ENCODE measurements around the gene CREB5. TPM values are rescaled to one million over a fixed set of nuclear protein-coding genes. Genes with fewer than 3 reads are reported as not detected.

Gene CREB5
- total RNA-seq, 2 experiments from 2014 or later: 1.2 to 1.5 TPM

DNA sequence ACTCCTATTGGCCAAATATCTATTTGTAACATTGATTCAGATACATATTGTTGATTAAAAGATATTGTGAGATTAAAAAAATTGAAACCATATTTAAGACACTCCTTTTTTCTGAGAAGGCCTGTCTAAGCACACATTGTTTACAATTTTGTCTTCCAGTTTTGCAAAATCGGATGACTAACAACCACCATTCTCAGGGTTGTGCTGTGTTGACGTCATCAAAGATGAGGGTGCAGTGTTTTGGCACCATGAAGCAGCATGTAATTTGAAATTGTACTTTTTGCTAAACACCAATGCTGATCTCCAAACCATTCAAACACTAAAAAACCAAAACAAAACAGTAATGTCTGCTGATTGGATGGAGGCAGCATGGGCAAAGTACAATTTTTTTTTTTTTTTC, 7.4 kb downstream of the CREB5 start:
- no peak for DNase-seq
- peaks cover 18% of the 10 kb centered on the region for H3K27me3 Mint-ChIP-seq
- ChIA-PET POLR2A (no interaction called here), CTCF (no interaction called here)
- H3K27ac Mint-ChIP-seq: no peak overlapping the region
- no peaks in the 10 kb centered on the region for H3K4me1 Mint-ChIP-seq (ENCODE audit: low read depth)
- no peak overlapping the region for H3K4me3 Mint-ChIP-seq
- H3K36me3 Mint-ChIP-seq (ENCODE audit: low read depth): no peaks in the 10 kb centered on the region
- no peak for ATAC-seq
- TF ChIP-seq CTCF (IDR thresholded peaks at IDR 0.05): no peak
- H3K9me3 Mint-ChIP-seq: no peaks in the 10 kb centered on the region
- intact Hi-C loops (cut with micrococcal nuclease): no loop called here

GRCh38 chr7:28423112-28423511, 10.8 kb downstream of the CREB5 start:
- DNase-seq: no peak
- Mint-ChIP-seq H3K9me3 (no peaks in the 10 kb centered on the region), H3K27me3 (peaks cover 16% of the 10 kb centered on the region), H3K4me1 (ENCODE audit: low read depth) (no peaks in the 10 kb centered on the region), H3K36me3 (ENCODE audit: low read depth) (no peaks in the 10 kb centered on the region), H3K27ac (no peak overlapping the region), H3K4me3 (no peak overlapping the region)
- no peak for ATAC-seq
- ChIA-PET CTCF (no interaction called here), POLR2A (no interaction called here)
- intact Hi-C loops (cut with micrococcal nuclease): no loop called here
- TF ChIP-seq CTCF (IDR thresholded peaks at IDR 0.05): no peak

DNA sequence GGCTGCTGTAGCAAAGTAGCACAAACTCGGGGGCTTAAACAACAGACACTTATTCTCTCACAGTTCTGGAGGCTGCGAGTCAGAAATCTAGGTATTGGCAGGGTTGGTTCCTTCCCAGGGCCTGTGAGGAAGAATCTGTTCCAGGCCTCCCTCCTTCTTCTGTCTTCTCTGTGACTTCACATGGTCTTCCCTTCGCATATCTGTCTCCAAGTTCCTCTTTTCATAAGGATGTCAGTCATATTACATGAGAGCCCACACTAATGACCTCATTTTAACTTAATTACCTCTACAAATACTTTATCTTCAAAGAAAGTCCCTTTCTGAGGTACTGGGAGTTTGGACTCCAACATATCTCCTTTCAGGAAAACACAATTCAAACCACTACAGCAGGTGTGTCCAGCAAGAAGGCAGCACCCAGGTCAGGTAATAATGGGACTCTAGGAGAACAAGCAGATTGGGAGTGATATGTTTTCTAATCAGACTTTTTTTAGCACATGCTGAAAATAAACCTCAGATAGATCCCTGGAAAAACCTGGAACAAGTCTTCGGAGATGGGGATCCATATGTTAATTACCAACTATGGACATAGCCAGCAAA, 11.7 kb downstream of the CREB5 start:
- DNase-seq (no peak), ATAC-seq (no peak)
- no peaks in the 10 kb centered on the region for H3K9me3 Mint-ChIP-seq
- peaks cover 18% of the 10 kb centered on the region for H3K27me3 Mint-ChIP-seq
- ChIA-PET POLR2A (no interaction called here), CTCF (no interaction called here)
- intact Hi-C loops (cut with micrococcal nuclease): no loop called here
- no peak overlapping the region for H3K27ac Mint-ChIP-seq
- H3K4me3 Mint-ChIP-seq: no peak overlapping the region
- no peak for TF ChIP-seq CTCF (IDR thresholded peaks at IDR 0.05)
- H3K4me1 Mint-ChIP-seq (ENCODE audit: low read depth): no peaks in the 10 kb centered on the region
- no peaks in the 10 kb centered on the region for H3K36me3 Mint-ChIP-seq (ENCODE audit: low read depth)

DNA sequence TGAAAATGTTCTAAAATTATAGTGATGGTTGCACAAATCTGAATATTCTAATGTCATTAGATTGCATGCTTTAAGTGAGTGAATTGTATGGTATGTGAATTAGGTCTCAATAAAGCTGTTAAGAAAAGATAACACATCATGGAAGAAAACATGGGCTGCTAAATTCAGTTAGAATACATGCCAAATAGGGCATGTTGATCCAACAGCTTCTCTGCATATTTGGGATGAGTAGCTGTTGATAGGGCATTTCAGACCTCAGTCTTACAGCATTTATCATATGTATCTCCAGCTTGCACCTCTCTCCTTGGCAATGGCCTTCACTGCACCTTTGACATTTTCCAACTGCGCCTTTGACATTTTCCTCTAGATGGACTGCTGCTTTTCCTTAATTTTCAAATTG, 13.2 kb downstream of the CREB5 start:
- intact Hi-C loops (cut with micrococcal nuclease): no loop called here
- H3K27me3 Mint-ChIP-seq: peaks cover 16% of the 10 kb centered on the region

DNA sequence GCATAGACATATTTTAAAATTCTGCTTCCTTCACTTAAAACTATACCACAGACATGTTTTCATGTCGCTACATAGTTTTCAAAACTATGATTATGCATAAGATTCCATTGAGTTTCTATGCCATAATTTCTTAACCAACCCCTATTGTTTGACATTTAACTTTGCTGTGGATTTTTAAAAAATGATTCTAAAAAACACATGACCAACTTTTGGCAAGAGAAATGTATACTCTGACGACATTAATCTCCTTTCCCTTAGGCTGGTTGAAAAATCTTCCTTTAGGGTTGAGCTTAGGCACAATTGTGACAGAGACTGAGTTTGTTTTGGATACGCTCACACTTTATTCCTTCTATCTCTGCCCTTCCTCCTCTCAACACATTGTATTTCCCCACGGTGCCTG, 14.9 kb downstream of the CREB5 start:
- CTCF ChIA-PET: interaction anchor here (1.5 kb wide), 1 partner anchor 15 kb away, joined by 6 read pairs; the partner anchor contains the start of gene CREB5
- no peak for ATAC-seq

More for the DNA sequence above, 13.2 kb downstream of the CREB5 start:
- no peaks in the 10 kb centered on the region for H3K36me3 Mint-ChIP-seq (ENCODE audit: low read depth)
- no peak for DNase-seq
- POLR2A ChIA-PET: no interaction called here
- CTCF ChIA-PET: interaction anchor here (1.5 kb wide), 1 partner anchor 13 kb away, joined by 6 read pairs; the partner anchor contains the start of gene CREB5
- no peak for TF ChIP-seq CTCF (IDR thresholded peaks at IDR 0.05)
- H3K4me1 Mint-ChIP-seq (ENCODE audit: low read depth): no peaks in the 10 kb centered on the region
- H3K27ac Mint-ChIP-seq: no peak overlapping the region
- H3K9me3 Mint-ChIP-seq: no peaks in the 10 kb centered on the region
- no peak for ATAC-seq
- H3K4me3 Mint-ChIP-seq: no peak overlapping the region

More for the DNA sequence above, 14.9 kb downstream of the CREB5 start:
- no peak for TF ChIP-seq CTCF (IDR thresholded peaks at IDR 0.05)
- no peak overlapping the region for H3K27ac Mint-ChIP-seq
- no peak for DNase-seq
- no peak overlapping the region for H3K4me3 Mint-ChIP-seq
- no peaks in the 10 kb centered on the region for H3K9me3 Mint-ChIP-seq
- H3K4me1 Mint-ChIP-seq (ENCODE audit: low read depth): no peaks in the 10 kb centered on the region
- intact Hi-C loops (cut with micrococcal nuclease): no loop called here
- POLR2A ChIA-PET: no interaction called here
- no peaks in the 10 kb centered on the region for H3K36me3 Mint-ChIP-seq (ENCODE audit: low read depth)
- peaks cover 14% of the 10 kb centered on the region for H3K27me3 Mint-ChIP-seq
